Measurements from ENCODE around the gene TMEM222.

The TMEM222 gene

GRCh38 chr1:27303509-27303908 lies 18.5 kb upstream of the TMEM222 start:
- in situ Hi-C loops (cut with MboI; ENCODE audit: low sequenced_read_pairs), result loop anchor here (5.0 kb wide), 1 partner anchor 84 kb away; no protein-coding TSS in a partner anchor

GRCh38 chr1:27306071-27306470 lies 15.9 kb upstream of the TMEM222 start:
- in situ Hi-C loops (cut with MboI; ENCODE audit: low sequenced_read_pairs), result no loop called here

- in situ Hi-C loops (cut with MboI; ENCODE audit: low sequenced_read_pairs), result no loop called here
Measured at GRCh38 chr1:27306892-27307761, 14.8 kb upstream of the TMEM222 start.

- in situ Hi-C loops (cut with MboI; ENCODE audit: low sequenced_read_pairs), result no loop called here
Measured at GRCh38 chr1:27307874-27308598, 13.9 kb upstream of the TMEM222 start.

GRCh38 chr1:27314169-27314568 lies 7.8 kb upstream of the TMEM222 start:
- in situ Hi-C loops (cut with MboI; ENCODE audit: low sequenced_read_pairs), result no loop called here

GRCh38 chr1:27314737-27315136 lies 7.2 kb upstream of the TMEM222 start:
- in situ Hi-C loops (cut with MboI; ENCODE audit: low sequenced_read_pairs), result no loop called here

GRCh38 chr1:27316860-27317259 lies 5.1 kb upstream of the TMEM222 start:
- in situ Hi-C loops (cut with MboI; ENCODE audit: low sequenced_read_pairs), result no loop called here

GRCh38 chr1:27318136-27318535 lies 3.8 kb upstream of the TMEM222 start:
- in situ Hi-C loops (cut with MboI; ENCODE audit: low sequenced_read_pairs), result no loop called here

- in situ Hi-C loops (cut with MboI; ENCODE audit: low sequenced_read_pairs), result no loop called here
Measured at GRCh38 chr1:27318596-27318995, 3.4 kb upstream of the TMEM222 start.

GRCh38 chr1:27322569-27323240 lies 742 bp downstream of the TMEM222 start:
- in situ Hi-C loops (cut with MboI; ENCODE audit: low sequenced_read_pairs), result no loop called here

- in situ Hi-C loops (cut with MboI; ENCODE audit: low sequenced_read_pairs), result no loop called here
Measured at GRCh38 chr1:27325286-27325685, 3.3 kb downstream of the TMEM222 start.

- in situ Hi-C loops (cut with MboI; ENCODE audit: low sequenced_read_pairs), result no loop called here
Measured at GRCh38 chr1:27327964-27328363, 6.0 kb downstream of the TMEM222 start.

GRCh38 chr1:27330786-27331185 lies 8.8 kb downstream of the TMEM222 start:
- in situ Hi-C loops (cut with MboI; ENCODE audit: low sequenced_read_pairs), result no loop called here

GRCh38 chr1:27331426-27331825 lies 9.5 kb downstream of the TMEM222 start:
- in situ Hi-C loops (cut with MboI; ENCODE audit: low sequenced_read_pairs), result no loop called here

- in situ Hi-C loops (cut with MboI; ENCODE audit: low sequenced_read_pairs), result no loop called here
Measured at GRCh38 chr1:27331922-27332321, 10.0 kb downstream of the TMEM222 start.

- in situ Hi-C loops (cut with MboI; ENCODE audit: low sequenced_read_pairs), result no loop called here
Measured at GRCh38 chr1:27332536-27333281, 10.7 kb downstream of the TMEM222 start.

GRCh38 chr1:27333717-27334279 lies 11.8 kb downstream of the TMEM222 start:
- in situ Hi-C loops (cut with MboI; ENCODE audit: low sequenced_read_pairs), result no loop called here

GRCh38 chr1:27335506-27336422 lies 13.8 kb downstream of the TMEM222 start:
- in situ Hi-C loops (cut with MboI; ENCODE audit: low sequenced_read_pairs), result no loop called here

GRCh38 chr1:27336756-27337155 lies 14.8 kb downstream of the TMEM222 start:
- in situ Hi-C loops (cut with MboI; ENCODE audit: low sequenced_read_pairs), result no loop called here
